K562 (cell line): Measurements from ENCODE around the gene SYS1. TPM values are rescaled to one million over a fixed set of nuclear protein-coding genes. Genes with fewer than 3 reads are reported as not detected.

Experiments used
- BCL6 ChIP-seq: fragments of 250-450 bp; sonication (Bioruptor Pico); IDR thresholded peaks from 2 replicates; pipeline ENCODE4 v1.4.0; 2020
- BHLHE40 ChIP-seq: IDR thresholded peaks from 2 replicates; pipeline ENCODE4 v1.6.1; 2011; ENCODE audit warnings: low read length, improper control_type of control experiment
- CBFA2T3 ChIP-seq: fragments of 450-650 bp; IDR thresholded peaks from 2 replicates; pipeline ENCODE4 v1.6.1; 2017
- CBX8 ChIP-seq: fragments of 200-600 bp; sonication (generic); IDR thresholded peaks from 2 replicates; pipeline ENCODE4 v1.6.1; 2012; ENCODE audit warnings: borderline replicate concordance, mixed run types, low read depth, mild to moderate bottlenecking, moderate library complexity, mixed read lengths, low read length, control low read depth, inconsistent platforms; ENCODE audit not compliant: poor library complexity, severe bottlenecking; ENCODE audit errors: extremely low read depth
- CEBPZ ChIP-seq: fragments of 150-350 bp; IDR thresholded peaks from 2 replicates; pipeline ENCODE4 v1.6.1; 2014; ENCODE audit warnings: low read depth, mild to moderate bottlenecking, low read length, borderline replicate concordance
- GTF2F1 ChIP-seq: IDR thresholded peaks from 2 replicates; pipeline ENCODE4 v1.6.1; 2011; ENCODE audit warnings: low read depth, low read length, improper control_type of control experiment
- HOXB6 ChIP-seq: fragments of 250-450 bp; sonication (Bioruptor Pico); IDR thresholded peaks from 2 replicates; pipeline ENCODE4 v1.5.1; 2022; ENCODE audit warnings: mild to moderate bottlenecking, borderline replicate concordance
- LCOR ChIP-seq: sonication (generic); formaldehyde crosslinking; IDR thresholded peaks from 2 replicates; pipeline ENCODE4 v1.8.0; 2022; ENCODE audit warnings: mild to moderate bottlenecking, missing genetic modification reagents
- MTA3 ChIP-seq: fragments of 450-650 bp; formaldehyde crosslinking; IDR thresholded peaks from 2 replicates; pipeline ENCODE4 v1.6.1; 2017; ENCODE audit warnings: mild to moderate bottlenecking, borderline replicate concordance
- NR2C1 ChIP-seq, 2 experiments: fragments of 450-650 bp; IDR thresholded peaks; 2 replicates each; pipeline ENCODE4 v1.6.1; 2017; ENCODE audit warnings: mild to moderate bottlenecking in 2 of 2, antibody characterized with exemption in 1 of 2, inconsistent platforms in 1 of 2, missing compliant biosample characterization in 1 of 2, missing genetic modification characterization in 1 of 2
- POLR2AphosphoS5 ChIP-seq: IDR thresholded peaks from 2 replicates; pipeline ENCODE4 v1.6.1; 2011; ENCODE audit warnings: mild to moderate bottlenecking, low read depth, low read length, moderate library complexity; ENCODE audit not compliant: control insufficient read depth, insufficient read depth
- POLR3G ChIP-seq: IDR thresholded peaks from 2 replicates; pipeline ENCODE4 v1.6.1; 2011; ENCODE audit not compliant: insufficient read length, insufficient replicate concordance; ENCODE audit errors: extremely low read depth
- SMARCE1 ChIP-seq: fragments of 450-650 bp; IDR thresholded peaks from 2 replicates; pipeline ENCODE4 v1.7.1; 2016; ENCODE audit warnings: mild to moderate bottlenecking
- SNIP1 ChIP-seq: fragments of 450-650 bp; IDR thresholded peaks from 2 replicates; pipeline ENCODE4 v1.7.1; 2017; ENCODE audit warnings: low read depth, mild to moderate bottlenecking
- TRIM24 ChIP-seq, 2 experiments: fragments of 450-650 bp; IDR thresholded peaks; 2 replicates each; pipeline ENCODE4 v1.6.1; 2016
- YY1 ChIP-seq, 3 experiments: IDR thresholded peaks; 2 replicates each; pipeline ENCODE4 v1.6.1; 2011; ENCODE audit warnings: low read length in 2 of 3, mild to moderate bottlenecking in 2 of 3, moderate library complexity in 2 of 3, borderline replicate concordance in 1 of 3, control low read depth in 1 of 3, low read depth in 1 of 3; ENCODE audit not compliant: insufficient read depth in 3 of 3, insufficient replicate concordance in 2 of 3, control insufficient read depth in 1 of 3, insufficient read length in 1 of 3; ENCODE audit errors: extremely low read depth in 1 of 3
- ZFP1 ChIP-seq: fragments of 450-650 bp; formaldehyde crosslinking; IDR thresholded peaks from 2 replicates; pipeline ENCODE4 v1.4.0; 2020; ENCODE audit warnings: mild to moderate bottlenecking, mixed read lengths
- ZNF146 ChIP-seq: IDR thresholded peaks from one replicate; pipeline ENCODE4 v1.6.1; 2018; ENCODE audit warnings: missing compliant biosample characterization; ENCODE audit not compliant: unreplicated experiment
- ZNF695 ChIP-seq: fragments of 450-650 bp; formaldehyde crosslinking; IDR thresholded peaks from 2 replicates; pipeline ENCODE4 v1.4.0; 2020; ENCODE audit warnings: mild to moderate bottlenecking, moderate library complexity
- polyA plus RNA-seq, 8 experiments: library from polyadenylated mRNA; depleted of rRNA in 4 of 8; stranded (reverse) in 5 of 8; unstranded in 3 of 8; fragments of >200 nt; fragmentation: Nextera tagmentation in 2 of 8; fragmentation: Illumina TruSeq in 1 of 8; extraction: Ambion mirVana in 2 of 8; extraction: Trizol in 1 of 8; gene quantifications; 2 replicates each; pipeline versions ENCODE4 v1.2.1 to v1.2.3, GENCODE V29; 2011 to 2014; ENCODE audit warnings: inconsistent platforms in 1 of 8, missing spikeins in 1 of 8
- total RNA-seq, 7 experiments: library from RNA; depleted of rRNA in 6 of 7; stranded (reverse); fragments of >200 nt in 6 of 7; fragmentation: Illumina TruSeq in 2 of 7; extraction: Trizol in 2 of 7; gene quantifications; 2 replicates each; pipeline versions ENCODE4 v1.2.1 to v1.2.3, GENCODE V29; 2011 to 2021; ENCODE audit warnings: low replicate concordance in 1 of 7
- TF ChIP-seq, protein P1 (sequence below), 2 experiments: fragments of 200-800 bp in 1 of 2; sonication (Bioruptor generic) in 1 of 2; sonication (generic) in 1 of 2; formaldehyde crosslinking in 1 of 2; IDR thresholded peaks in 1 of 2; conservative IDR thresholded peaks in 1 of 2; 2 replicates each; pipeline versions ENCODE4 v1.5.0 to v1.6.1; 2016 to 2020; ENCODE audit warnings: missing compliant biosample characterization in 1 of 2, missing genetic modification characterization in 1 of 2, missing genetic modification reagents in 1 of 2

The SYS1 gene
- total and polyA plus RNA-seq, 9 of the 15 experiments (the other 6 are each of a cell fraction or from before 2014, with no cell fraction given), result 11.1 to 25.2 (median 17.5) TPM

DNA sequence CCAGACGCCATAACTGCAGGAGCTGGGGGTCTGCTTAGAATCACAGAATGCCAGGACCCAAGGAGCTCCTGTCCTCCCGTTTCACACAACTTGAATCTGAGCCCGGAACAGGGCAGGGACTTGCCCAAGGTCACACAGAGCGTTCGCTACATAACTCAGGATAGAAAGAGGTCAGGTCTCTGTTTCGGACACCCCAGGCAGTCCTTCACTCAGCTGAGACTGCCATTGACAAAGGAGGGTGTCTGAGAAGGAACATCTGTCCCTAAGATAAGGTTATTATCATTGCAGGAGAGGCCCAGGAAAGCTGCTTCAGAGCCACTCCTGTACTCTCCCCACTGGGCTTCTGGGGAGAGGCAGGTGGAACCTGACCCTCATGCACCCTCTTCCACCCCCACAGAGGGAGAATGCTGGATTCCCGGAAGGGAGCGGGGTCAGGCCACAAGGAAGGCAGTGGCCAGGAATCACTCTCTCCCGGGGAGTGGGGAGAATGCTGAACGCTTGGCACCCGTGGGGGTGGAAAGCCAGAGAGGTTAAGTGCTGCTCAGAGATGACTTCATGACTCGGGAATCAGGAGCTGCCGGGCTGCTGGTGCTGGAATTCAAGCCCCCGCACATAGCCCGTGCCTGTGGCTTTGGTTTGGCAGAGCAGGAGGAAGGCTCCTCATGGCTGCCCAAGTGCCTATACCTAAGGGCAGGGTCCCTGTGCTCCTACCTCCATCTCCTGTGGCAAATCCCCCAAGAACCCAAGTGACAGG is 25.4 kb upstream of the SYS1 start (continued):
- peak; percentile 71 for TF ChIP-seq POLR2AphosphoS5
- TF ChIP-seq CBX8, result no peak
- 0 out of 2 replicates have a peak, but pooled peaks have one; percentile 12 for TF ChIP-seq NR2C1 (IDR thresholded peaks at IDR 0.05)
- TF ChIP-seq NR2C1 (tag; IDR thresholded peaks at IDR 0.05), result no peak; the same call in none of the 2 replicates
- peak in 1 of 2 experiments; percentile 29; a peak in 1 of 4 replicates for TF ChIP-seq TRIM24 (IDR thresholded peaks at IDR 0.05)
- no peak for TF ChIP-seq ZNF146 (CRISPR knock-in tag)
- TF ChIP-seq CEBPZ, result no peak
- TF ChIP-seq SNIP1, result no peak
- TF ChIP-seq ZFP1 (CRISPR knock-in tag), result no peak
- TF ChIP-seq BHLHE40, result peak; percentile 58; the same call in 1 of the 2 replicates
- TF ChIP-seq HOXB6 (CRISPR knock-in tag), result no peak
- peak; percentile 68; the same call in 1 of the 2 replicates for TF ChIP-seq SMARCE1
- TF ChIP-seq YY1 (IDR thresholded peaks at IDR 0.05; ENCODE audit: borderline replicate concordance in 1 of 3, control insufficient read depth in 1 of 3, extremely low read depth in 1 of 3, insufficient read depth in 3 of 3, insufficient read length in 1 of 3, insufficient replicate concordance in 2 of 3, low read depth in 1 of 3, low read length in 2 of 3), result peak in 1 of 3 experiments; percentile 63
- no peak for TF ChIP-seq LCOR (CRISPR knock-in tag)
- TF ChIP-seq ZNF695 (CRISPR knock-in tag), result no peak
- no peak for TF ChIP-seq POLR3G
- TF ChIP-seq GTF2F1, result no peak
- TF ChIP-seq CBFA2T3, result peak; percentile 94
- peak; percentile 48; the same call in 1 of the 2 replicates for TF ChIP-seq MTA3
- TF ChIP-seq BCL6 (CRISPR knock-in tag), result no peak
- TF ChIP-seq, protein P1, sequence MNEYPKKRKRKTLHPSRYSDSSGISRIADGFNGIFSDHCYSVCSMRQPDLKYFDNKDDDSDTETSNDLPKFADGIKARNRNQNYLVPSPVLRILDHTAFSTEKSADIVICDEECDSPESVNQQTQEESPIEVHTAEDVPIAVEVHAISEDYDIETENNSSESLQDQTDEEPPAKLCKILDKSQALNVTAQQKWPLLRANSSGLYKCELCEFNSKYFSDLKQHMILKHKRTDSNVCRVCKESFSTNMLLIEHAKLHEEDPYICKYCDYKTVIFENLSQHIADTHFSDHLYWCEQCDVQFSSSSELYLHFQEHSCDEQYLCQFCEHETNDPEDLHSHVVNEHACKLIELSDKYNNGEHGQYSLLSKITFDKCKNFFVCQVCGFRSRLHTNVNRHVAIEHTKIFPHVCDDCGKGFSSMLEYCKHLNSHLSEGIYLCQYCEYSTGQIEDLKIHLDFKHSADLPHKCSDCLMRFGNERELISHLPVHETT (CRISPR knock-in tag; conservative IDR thresholded peaks at IDR 0.05 in 1 of 2, IDR thresholded peaks at IDR 0.05 in 1 of 2), result no peak
